Natural killer cell (primary cell): Measurements from ENCODE around the gene RNF150. TPM values are rescaled to one million over a fixed set of nuclear protein-coding genes. Genes with fewer than 3 reads are reported as not detected.

Experiments used
- ATAC-seq, 3 donors: fragments of 150-1000 bp in 2 of 3; fragments of 200-7000 bp in 1 of 3; cut with Tn5 transposase; 1 replicate in 1 of 3; 2 replicates in 2 of 3; pipeline ENCODE4 v1.10.0; 2021; ENCODE audit warnings: mild to moderate bottlenecking in 2 of 3, moderate library complexity in 2 of 3
- DNase-seq, 2 donors: peaks; one replicate each; pipeline versions ENCODE4 v3.0.0 to v3.0.0-alpha.2; 2013 to 2021; ENCODE audit warnings: mixed read lengths in 1 of 2
- H3K27ac ChIP-seq: one replicate; pipeline ENCODE4 v1.5.1; 2013; ENCODE audit warnings: mild to moderate bottlenecking, low read length
- H3K27me3 ChIP-seq: one replicate; pipeline ENCODE4 v1.6.1; 2013; ENCODE audit warnings: low read length; ENCODE audit not compliant: control insufficient read depth, insufficient read depth
- H3K36me3 ChIP-seq: one replicate; pipeline ENCODE4 v1.6.1; 2013; ENCODE audit warnings: low read length; ENCODE audit not compliant: control insufficient read depth, insufficient read depth
- H3K4me1 ChIP-seq: one replicate; pipeline ENCODE4 v1.6.1; 2013; ENCODE audit warnings: low read length; ENCODE audit not compliant: control insufficient read depth, insufficient read depth
- H3K4me3 ChIP-seq: one replicate; pipeline ENCODE4 v1.5.1; 2013; ENCODE audit warnings: low read length
- H3K9me3 ChIP-seq: one replicate; pipeline ENCODE4 v1.6.1; 2013; ENCODE audit warnings: low read length; ENCODE audit not compliant: control insufficient read depth, insufficient read depth
- H3K27ac Mint-ChIP-seq, 2 donors: one replicate each; pipeline ENCODE4 v1.8.0; 2022; ENCODE audit warnings: mild to moderate bottlenecking in 2 of 2, mixed read lengths in 2 of 2, moderate library complexity in 1 of 2
- H3K27me3 Mint-ChIP-seq, 2 donors: one replicate each; pipeline ENCODE4 v1.8.0; 2022; ENCODE audit warnings: low read depth in 2 of 2, mixed read lengths in 2 of 2
- H3K36me3 Mint-ChIP-seq: one replicate; pipeline ENCODE4 v1.8.0; 2022; ENCODE audit warnings: mixed read lengths
- H3K4me1 Mint-ChIP-seq, 2 donors: one replicate each; pipeline ENCODE4 v1.8.0; 2022; ENCODE audit warnings: mixed read lengths in 2 of 2
- H3K4me3 Mint-ChIP-seq: one replicate; pipeline ENCODE4 v1.8.0; 2022; ENCODE audit warnings: mild to moderate bottlenecking, moderate library complexity, mixed read lengths
- H3K9me3 Mint-ChIP-seq, 2 donors: one replicate each; pipeline ENCODE4 v1.8.0; 2022; ENCODE audit warnings: mixed read lengths in 2 of 2
- WGBS: methylation state at CpG from one replicate; pipeline ENCODE4 v1.1.7; 2013; ENCODE audit warnings: missing lambda C conversion rate; ENCODE audit not compliant: insufficient coverage; 5-methylcytosine and 5-hydroxymethylcytosine counted together
- intact Hi-C: fragments of 100-400 bp; cut with micrococcal nuclease; formaldehyde crosslinking; loops from one replicate; pipeline ENCODE4 v1.14.2; 2022
- total RNA-seq, 4 donors: library from RNA; stranded (reverse); fragments of 120-200 nt in 1 of 4; gene quantifications; one replicate each; pipeline versions ENCODE4 v1.2.3 to v1.2.4, GENCODE V29; 2013 to 2022
- TF ChIP-seq, protein P1 (sequence below): fragments of 200-600 bp; IDR thresholded peaks from one replicate; pipeline ENCODE4 v1.8.0; 2022; ENCODE audit warnings: antibody characterized with exemption

Gene RNF150
- total RNA-seq, 3 donors from 2014 or later (not counting 1 experiment from before 2014, with no cell fraction given), result 0.09 TPM; not detected in 2

DNA sequence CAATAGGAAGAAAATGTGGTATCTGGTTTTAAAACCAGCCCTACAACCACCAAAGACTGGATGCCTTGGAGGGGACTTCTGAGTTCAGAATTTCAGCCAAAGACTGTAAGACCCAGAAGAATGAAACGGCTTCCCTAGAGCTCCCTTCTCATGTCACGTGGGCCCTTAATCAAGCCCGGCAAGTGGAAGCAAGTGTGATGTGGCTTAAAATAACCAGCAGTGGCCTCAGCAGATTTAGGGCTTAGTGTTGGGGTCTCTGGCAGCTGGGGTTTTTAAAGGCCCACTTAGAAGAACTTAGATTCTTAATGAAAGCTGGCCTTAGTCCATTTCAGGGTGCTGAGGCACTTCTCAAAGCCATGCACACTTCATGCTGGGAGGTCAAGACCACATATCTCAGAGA, 265.9 kb downstream of the RNF150 start:
- no peak overlapping the region for H3K4me3 ChIP-seq
- H3K27me3 Mint-ChIP-seq, result peaks cover 6 to 8% of the 10 kb centered on the region in 2 donors
- TF ChIP-seq, protein P1, sequence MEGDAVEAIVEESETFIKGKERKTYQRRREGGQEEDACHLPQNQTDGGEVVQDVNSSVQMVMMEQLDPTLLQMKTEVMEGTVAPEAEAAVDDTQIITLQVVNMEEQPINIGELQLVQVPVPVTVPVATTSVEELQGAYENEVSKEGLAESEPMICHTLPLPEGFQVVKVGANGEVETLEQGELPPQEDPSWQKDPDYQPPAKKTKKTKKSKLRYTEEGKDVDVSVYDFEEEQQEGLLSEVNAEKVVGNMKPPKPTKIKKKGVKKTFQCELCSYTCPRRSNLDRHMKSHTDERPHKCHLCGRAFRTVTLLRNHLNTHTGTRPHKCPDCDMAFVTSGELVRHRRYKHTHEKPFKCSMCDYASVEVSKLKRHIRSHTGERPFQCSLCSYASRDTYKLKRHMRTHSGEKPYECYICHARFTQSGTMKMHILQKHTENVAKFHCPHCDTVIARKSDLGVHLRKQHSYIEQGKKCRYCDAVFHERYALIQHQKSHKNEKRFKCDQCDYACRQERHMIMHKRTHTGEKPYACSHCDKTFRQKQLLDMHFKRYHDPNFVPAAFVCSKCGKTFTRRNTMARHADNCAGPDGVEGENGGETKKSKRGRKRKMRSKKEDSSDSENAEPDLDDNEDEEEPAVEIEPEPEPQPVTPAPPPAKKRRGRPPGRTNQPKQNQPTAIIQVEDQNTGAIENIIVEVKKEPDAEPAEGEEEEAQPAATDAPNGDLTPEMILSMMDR, result no peak
- no peaks in the 10 kb centered on the region for H3K27me3 ChIP-seq
- no peaks in the 10 kb centered on the region for H3K36me3 ChIP-seq
- H3K9me3 Mint-ChIP-seq, result no peaks in the 10 kb centered on the region
- H3K4me3 Mint-ChIP-seq, result no peak overlapping the region
- WGBS, result 74% methylated on average over 3 of the region's 3 CpGs
- H3K27ac ChIP-seq, result no peak overlapping the region
- no peak overlapping the region for H3K27ac Mint-ChIP-seq
- no peaks in the 10 kb centered on the region for H3K9me3 ChIP-seq
- no peaks in the 10 kb centered on the region for H3K36me3 Mint-ChIP-seq
- DNase-seq (no peak), ATAC-seq (no peak)
- no peaks in the 10 kb centered on the region for H3K4me1 ChIP-seq
- peaks cover 8% of the 10 kb centered on the region in 2 donors for H3K4me1 Mint-ChIP-seq
- intact Hi-C loops, result no loop called here

GRCh38 chr4:140866492-140867005, 266.7 kb downstream of the RNF150 start:
- TF ChIP-seq, protein P1, result no peak
- no peaks in the 10 kb centered on the region for H3K9me3 ChIP-seq
- Mint-ChIP-seq H3K27me3 (peaks cover 6 to 8% of the 10 kb centered on the region in 2 donors), H3K4me1 (peaks cover 8% of the 10 kb centered on the region in 2 donors), H3K36me3 (no peaks in the 10 kb centered on the region), H3K4me3 (no peak overlapping the region), H3K9me3 (no peaks in the 10 kb centered on the region), H3K27ac (no peak overlapping the region)
- no peaks in the 10 kb centered on the region for H3K4me1 ChIP-seq
- H3K4me3 ChIP-seq, result no peak overlapping the region
- intact Hi-C loops, result no loop called here
- ATAC-seq (no peak), DNase-seq (no peak)
- WGBS, result no CpG with 5 or more reads among the region's 5 CpGs
- H3K36me3 ChIP-seq, result no peaks in the 10 kb centered on the region
- H3K27ac ChIP-seq, result no peak overlapping the region
- no peaks in the 10 kb centered on the region for H3K27me3 ChIP-seq

DNA sequence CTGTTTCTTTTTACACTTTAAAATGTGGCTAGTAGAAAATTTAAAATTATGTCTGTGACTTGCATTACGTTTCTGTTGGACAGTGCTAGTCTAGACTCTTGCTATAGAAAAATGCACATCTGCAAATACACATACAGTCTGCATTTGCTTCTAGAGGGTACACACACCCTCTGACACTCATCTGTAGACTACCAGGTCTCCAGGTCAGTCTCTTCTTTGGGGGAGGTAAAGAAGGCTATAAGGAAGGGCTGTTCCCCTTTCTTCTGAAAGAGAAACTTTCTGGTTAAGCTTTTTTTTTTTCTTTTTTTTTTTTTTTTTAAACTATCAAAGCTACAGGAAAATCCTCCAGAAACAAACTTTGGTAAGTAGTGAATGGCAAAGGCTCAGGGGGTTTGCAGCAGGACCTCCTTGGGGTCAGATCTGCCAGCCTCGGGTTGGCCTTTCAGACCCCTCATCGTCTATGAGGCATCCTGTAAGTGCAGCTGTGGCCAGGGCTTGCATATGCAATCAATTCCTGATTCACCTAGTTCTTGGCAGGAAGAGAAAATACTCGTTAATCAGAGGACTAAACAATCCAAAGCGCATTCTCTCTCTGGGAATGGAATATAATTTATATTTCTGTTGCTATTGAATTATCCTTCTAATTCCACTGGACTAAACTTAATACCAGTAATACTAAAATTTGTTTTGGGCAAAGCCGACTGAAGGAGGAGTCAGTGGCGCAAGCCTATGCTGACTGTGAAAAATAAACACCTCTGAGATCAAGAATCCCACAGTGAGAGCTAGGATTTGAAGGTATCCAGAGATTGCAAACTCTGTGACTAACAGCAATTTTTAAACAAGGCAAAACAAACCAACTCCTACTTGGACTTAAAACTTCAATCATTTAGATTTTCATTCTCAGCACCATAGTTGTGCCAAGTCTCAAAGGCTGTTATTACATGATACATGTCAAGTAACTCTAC, 267.7 kb downstream of the RNF150 start:
- H3K9me3 ChIP-seq, result no peaks in the 10 kb centered on the region
- WGBS, result 80% methylated on average over 5 of the region's 7 CpGs
- Mint-ChIP-seq H3K9me3 (no peaks in the 10 kb centered on the region), H3K4me1 (peaks cover 8% of the 10 kb centered on the region in 2 donors), H3K27ac (no peak overlapping the region), H3K4me3 (no peak overlapping the region), H3K27me3 (peaks cover 6 to 8% of the 10 kb centered on the region in 2 donors), H3K36me3 (no peaks in the 10 kb centered on the region)
- TF ChIP-seq, protein P1, result no peak
- intact Hi-C loops, result no loop called here
- H3K27ac ChIP-seq, result no peak overlapping the region
- no peak overlapping the region for H3K4me3 ChIP-seq
- no peaks in the 10 kb centered on the region for H3K4me1 ChIP-seq
- DNase-seq, result no peak
- no peaks in the 10 kb centered on the region for H3K27me3 ChIP-seq
- no peaks in the 10 kb centered on the region for H3K36me3 ChIP-seq
- ATAC-seq, result no peak
